Stimulated activated CD4-positive, alpha-beta T cell treated with anti-CD3 and anti-CD28 coated beads, Interleukin-4, amount 100 ng/mL, for 4 hours (primary cell): ENCODE results near the gene ZNF469.
"Not testable (repeated sequence)": the region's sequence is repeated elsewhere in the genome, so short reads cannot be mapped to it uniquely, and the experiment has no call there.

ENCODE experiments used
- DNase-seq, 2 experiments: peaks; one replicate each; pipeline ENCODE4 v3.0.0-alpha.2; 2020

Gene ZNF469

DNA sequence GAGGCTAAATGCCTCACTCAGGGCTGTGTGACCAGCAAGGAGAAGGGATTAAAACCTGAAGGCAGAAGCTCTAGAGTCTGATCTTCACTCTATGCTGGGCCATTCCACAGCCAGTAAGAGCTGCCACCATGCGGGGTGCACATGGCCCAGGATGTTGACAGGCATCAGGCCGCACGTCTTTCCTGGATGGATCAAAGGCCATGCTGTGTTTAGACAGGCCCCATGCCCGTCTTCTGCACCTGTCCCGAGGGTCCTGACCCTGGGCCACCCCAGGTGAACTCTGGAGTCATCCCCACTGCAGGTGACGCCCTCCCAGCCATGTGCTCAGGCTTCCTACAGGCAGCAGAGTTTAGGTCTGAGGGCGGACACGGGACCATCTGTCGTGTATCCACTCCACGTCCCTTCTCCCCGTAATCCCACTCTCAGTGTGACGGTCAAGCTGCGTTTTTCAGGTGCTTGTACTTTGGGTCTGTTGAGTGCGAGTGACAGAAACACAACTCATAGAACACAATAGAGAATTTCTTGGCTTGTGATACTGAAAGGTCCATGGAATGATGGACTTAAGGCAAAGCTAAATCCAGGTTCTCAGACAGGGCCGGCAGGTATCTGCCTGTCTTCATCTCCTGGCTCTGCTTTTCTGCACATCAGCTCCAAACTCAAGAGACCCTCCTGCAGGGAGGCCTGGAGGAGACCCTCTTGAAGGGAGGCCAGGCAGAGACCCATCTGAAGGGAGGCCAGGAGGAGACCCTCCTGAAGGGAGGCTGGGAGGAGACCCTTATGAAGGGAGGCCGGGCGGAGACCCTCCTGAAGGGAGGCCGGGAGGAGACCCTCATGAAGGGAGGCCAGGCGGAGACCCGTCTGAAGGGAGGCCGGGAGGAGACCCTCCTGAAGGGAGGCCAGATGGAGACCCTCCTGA, 13.2 kb downstream of the ZNF469 start:
- DNase-seq: no peak

DNA sequence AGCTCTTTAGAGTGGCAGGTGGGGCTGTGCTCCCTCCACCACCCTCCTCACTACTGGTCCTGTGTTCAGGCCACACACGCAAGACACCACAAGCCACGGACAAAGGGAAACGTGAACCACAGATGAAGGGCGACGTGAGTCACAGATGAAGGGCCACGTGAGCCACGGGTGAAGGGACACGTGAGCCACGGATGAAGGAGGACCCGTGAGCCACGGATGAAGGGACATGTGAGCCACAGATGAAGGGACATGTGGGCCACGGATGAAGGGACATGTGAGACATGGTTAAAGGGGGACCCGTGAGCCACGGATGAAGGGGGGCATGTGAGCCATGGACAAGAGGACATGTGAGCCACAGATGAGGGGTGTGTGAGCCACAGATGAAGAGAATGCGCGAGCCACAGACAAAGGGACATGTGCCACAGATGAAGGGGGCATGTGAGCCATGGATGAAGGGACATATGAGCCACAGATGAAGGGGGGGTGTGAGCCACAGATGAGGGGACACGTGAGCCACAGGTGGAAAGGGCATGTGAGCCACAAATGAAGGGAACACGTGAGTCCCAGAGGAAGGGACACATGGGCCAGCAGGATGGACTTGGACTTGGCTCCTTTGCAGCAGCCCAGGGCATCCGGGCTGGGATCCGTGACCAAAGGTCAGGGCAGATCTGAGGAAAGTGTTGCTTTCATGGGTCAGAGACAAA, 15.6 kb downstream of the ZNF469 start:
- no peak for DNase-seq

DNA sequence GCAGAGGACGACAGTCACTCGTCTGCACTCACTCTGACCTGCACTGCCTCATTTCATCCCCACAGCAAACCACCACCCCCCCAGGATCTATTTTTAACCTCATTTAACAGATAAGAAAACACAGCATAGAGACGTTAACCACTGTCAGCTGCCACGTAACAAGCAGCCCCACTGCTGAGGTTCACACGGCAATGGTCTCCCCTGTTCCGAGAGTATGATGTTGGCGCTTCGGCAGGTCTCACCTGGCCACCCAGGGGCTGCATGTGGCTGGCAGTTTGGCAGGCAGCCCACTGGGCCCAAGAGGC, 16.1 kb downstream of the ZNF469 start:
- no peak for DNase-seq

DNA sequence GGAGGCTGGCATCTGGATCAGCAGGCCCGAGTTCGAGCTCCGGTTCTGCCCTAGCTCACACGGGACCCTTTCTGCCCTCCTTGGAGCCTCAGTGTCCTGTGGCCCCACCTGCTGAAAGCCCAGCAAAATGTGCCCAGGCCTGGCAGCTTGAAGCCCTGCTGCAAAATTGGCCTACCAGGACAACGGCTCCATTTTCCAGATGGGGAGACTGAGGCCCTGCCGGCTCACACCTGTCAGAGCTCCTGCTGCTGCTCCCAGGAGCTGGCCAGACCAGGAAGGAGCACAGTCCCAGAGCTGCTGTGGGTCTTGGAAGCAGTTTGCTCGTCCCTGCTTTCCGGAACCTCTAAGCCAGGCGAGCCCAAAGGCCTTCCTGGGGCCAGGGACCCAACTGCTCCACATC, 17.4 kb downstream of the ZNF469 start:
- no peak for DNase-seq

DNA sequence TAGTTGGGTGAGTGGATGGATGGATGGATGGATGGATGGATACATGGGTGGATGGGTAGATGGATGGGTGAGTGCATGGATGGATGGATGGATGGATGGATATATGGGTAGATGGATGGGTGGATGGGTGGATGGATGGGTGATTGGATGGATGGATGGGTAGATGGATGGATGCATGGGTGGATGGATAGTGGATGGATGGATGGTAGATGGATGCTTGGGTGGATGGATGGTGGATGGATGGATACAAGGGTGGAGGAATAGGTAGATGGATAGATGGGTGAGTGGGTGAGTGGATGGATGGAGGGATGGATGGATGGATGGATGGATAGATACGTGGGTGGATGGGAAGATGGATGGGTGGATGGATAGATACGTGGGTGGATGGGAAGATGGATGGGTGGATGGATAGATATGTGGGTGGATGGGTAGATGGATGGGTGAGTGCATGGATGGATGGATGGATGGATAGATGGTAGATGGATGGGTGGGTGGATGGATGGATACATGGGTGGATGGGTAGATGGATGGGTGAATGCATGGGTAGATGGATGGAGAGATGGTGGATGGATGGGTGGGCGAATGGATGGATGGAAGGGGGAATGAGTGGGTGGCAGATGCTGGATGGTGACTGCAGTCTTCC, 19.0 kb downstream of the ZNF469 start:
- DNase-seq: no peak

DNA sequence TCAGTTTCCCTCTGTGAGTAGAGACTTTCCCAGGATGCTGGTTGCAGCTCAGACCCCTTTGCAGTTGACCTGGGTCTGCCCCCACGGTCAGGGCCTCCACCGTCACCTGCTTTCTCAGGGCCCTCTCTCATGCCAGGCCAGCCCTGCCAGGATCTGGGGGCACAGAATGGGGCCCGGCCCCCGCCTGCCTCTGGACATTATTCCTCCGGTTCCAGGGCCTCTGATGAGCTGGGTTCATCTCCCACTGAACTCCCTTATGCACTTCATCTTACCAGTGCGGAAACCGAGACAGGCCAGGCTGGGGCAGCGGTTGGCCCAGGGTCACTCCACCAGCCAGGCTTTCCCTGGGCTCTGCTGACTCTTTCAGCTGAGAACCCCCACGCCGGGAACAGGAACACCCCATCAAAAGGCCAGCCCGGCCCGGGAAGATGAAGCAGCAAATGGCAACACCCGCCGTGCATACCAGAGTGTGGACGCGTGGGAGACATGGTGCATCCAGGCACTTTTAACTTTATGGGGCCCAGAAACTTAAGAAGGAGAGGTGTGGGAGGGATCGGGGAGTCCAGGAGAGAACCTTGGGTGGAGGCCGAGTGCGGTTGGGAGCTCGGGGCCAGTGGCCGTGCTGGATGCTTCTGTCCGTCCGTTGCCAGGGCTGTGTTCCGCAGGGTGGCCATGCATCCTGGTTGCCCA, 19.9 kb downstream of the ZNF469 start:
- no peak for DNase-seq

DNA sequence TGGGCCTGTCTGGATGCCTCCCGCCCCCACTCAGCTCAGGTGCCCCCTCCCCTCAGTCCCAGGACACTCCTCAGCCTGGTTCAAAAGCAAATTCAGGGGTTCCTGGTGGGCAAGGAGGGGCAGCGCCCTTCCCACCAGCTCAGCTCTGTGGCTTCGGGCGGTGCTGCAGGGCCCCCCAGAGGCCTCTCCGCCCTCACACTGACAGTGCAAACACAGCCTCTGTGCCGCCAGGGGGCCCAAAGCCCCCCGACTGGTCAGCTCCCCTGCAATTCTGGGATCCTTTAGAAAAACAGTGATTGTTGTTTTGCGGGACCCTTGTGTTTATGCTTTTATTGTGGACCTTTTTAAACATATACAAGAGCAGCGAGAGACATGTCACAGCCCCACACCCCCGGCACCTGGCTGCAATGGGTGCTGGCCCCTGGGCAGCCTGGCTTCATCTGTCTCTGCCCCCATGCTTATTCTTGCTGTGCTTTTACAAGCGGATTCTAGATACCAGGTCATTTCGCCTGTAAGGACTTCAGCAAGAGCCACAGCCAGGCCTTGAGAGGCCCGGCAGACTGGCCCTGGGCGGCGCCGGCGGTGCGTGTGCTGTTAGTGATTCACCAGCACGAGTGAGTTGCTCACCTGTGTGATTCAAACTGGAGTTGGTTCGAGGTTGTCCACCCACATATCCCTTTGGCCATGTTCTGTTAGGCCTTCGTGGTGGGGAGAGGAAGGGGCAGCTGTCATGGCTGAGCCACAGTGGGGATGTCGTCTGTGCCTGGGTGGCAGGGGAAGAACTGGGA, 21.2 kb downstream of the ZNF469 start:
- DNase-seq: no peak

DNA sequence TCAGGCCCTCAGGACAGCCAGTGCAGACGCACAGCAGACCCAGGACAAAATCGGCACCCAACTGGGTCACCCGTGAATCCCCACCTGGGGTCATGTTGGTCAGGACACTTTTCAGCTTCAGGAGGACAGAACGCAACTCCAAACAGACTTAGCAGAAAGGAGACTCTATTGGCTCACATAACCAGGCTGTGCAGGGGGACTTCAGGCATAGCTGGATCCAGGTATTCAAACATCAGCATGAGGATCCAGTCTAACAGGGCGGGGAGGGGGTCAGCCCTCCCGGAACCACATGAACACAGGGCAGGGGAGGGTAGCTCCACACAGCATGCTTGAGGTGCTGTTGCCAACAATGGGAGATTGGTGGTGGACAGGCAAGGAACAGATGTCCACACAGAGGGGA, 22.0 kb downstream of the ZNF469 start:
- no peak for DNase-seq

DNA sequence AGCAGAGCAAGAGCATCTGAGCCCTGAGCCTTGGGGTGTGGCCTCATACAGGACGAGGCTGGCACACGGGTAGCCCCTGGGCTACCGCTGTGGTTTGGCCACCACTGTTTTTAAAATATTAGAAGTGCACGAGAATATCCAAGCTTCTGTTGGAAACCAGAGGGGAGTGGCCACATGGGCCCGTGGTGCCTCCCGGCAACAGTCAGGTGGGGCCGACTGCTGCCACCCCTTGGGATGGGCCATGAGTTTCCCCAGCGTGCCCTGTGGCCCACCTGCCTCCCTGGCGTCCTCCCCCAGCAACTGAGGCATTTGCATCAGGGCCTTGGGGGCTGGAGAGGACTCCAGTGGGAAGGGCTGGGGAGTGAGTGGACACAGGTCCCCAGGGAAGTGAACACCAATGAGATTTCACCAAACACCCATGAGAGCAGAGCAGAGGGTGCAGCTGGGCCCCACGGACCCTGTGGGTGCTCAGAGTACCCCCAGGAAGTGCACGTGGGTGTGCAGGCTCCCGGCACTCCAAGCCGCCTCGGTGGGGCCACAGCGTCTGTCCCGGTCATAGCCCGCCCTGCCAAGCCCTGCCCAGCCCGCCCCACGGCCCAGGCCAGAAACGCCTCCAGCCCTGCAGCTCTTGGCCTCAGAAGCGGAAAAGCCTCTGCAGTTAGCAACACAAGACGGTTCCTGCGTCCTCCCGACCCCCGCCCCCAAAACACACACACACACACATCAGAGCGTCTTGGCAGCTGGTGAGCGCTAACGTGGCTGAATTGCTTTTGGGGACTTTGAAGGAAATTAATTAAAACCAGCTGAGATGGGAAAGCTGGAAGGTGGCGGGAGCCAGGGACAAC, 22.7 kb downstream of the ZNF469 start:
- no peak for DNase-seq

DNA sequence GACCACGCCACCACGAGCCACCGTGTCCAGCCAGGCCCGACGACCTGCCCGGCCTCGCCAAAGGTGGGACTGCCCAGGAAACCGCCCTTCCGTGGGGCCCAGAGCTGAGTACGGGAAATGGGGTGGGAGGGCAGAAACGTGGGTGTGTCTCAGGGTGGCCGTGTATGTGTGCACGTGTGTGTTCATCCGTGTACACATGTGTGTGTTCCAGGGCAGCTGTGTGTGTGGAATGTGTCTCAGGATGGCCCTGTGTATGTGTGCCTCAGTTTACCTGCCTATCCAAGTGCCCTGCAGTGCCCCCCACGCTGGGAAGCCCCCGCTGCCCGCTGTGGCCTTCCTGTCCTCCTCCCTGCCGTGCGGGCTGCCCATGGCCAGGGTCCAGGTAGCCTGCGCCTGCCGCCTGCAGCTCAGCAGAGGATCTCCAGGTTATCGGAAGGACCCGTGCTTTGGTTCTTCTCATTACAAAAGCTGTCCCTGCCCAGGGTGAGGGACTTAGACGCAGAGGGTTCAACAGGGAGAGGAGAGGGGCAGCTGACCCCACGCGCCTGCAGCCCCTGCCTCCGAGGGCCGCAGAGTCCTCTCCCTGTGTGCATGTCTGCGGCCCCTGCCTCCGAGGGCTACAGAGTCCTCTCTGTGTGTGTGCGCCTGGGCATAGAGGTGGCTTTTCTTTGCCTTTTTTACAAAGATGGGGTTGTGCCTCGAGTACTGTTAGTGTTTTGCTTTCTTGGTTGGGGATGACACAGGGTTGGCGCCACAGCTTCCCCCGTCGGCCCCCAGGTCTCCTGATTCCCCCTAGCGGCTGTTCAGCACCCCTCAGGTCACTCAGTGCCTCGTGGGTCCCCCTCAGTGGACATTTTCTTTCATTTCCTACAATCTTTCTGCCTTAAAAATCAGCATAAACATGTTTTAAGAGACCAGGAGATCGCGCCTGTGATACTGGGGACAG, 23.6 kb downstream of the ZNF469 start:
- no peak for DNase-seq

DNA sequence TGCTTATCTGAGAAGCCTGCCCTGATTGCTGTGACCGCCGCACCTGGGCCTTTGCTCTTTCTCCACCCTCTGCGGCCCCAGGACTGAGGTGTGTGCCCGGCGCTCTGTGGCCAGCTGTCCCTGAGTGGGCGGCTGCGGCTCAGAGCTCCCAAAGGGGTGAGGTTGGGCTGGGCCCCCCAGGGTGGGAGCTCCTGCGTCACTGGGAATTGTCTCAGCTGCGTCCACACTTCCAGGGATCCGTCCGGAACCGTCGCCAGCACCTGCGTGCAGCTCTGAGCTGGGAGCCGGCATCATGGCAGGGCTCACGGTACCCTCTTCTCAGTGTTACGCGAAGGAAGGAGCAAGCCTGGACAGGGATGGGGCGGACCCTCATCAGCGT, 24.3 kb downstream of the ZNF469 start:
- DNase-seq: no peak

DNA sequence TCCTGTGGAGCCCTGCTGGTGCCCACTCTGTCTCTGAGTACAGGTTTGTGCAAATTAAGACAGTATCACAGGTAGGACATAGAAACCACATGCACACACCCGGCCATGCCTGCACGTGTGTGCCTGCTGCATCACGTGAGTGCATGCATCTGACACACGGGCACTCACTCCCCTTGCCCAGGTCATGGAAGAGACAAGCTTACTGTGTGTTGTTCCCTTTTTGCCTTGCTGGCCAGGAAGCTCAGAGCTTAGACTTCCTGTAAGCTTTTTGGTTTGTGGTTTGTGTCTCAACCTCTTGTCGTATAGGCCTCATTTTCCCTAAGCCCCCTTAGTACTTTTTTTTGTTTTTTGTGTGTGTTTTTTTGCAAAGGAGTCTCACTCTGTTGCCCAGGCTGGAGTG, 25.0 kb downstream of the ZNF469 start:
- no peak for DNase-seq

DNA sequence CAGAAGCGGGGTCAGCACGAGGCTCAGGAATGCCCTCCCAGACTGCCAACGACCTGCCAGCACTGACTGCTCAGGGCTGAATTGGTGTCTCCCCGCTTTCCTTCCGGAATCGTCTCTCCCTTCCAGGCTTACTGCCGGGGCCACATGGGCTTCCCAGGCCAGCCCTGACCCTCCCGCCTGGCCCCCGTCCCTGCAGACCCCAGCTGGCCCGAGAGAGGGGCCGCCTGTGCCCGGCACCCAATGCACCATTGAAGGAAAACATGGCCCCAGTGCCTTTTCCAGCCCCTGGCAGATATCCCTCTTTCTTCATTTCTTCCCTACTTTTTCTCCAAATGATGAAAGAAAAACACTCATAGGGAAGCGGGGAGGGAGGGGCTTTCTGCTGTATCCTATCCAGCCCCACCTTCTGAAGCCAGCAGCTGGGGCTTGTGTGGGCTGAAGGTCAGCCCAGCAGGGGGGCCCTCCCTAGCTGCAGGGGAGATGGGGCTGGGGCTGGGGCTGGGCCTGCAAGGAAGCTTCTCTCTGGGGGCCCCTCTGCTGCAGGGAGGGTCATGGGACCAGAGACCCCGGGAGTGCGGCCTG, 25.9 kb downstream of the ZNF469 start:
- DNase-seq: no peak

DNA sequence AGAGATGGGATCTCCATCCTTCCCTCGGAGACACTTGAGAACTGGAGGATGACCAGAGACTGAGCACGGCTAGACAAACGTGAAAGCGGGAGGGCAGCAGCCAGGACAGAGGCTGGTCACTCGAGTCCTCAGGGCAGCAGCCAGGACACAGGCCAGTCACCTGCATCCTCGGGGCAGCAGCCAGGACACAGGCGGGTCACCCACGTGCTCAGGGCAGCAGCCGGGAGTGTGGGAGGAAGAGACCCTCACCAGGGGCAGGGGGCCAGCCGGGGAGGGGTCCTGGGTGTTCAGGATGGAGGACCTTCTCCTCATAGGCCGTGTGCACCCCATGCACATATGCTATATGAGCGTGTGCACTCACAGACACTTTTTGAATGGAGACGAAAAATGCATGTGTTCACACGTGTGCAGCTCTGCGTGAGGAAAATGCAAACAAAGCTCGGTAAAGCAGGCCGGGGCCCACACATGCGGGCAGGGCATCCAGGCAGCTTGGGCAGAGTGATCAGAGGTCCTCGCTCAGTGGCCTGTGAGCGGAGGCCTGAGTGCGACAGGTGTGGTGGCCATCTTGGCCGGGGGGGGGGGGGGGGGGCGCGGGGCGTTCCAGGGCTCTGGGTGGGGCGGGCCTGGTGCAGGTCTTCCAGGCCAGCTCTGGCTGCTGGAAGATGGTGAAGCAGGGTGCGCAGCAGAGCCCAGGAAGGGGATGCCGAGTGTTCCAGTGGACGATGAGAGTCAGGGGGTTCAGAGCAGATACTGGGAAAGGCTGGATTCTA, 26.7 kb downstream of the ZNF469 start:
- DNase-seq: no peak

DNA sequence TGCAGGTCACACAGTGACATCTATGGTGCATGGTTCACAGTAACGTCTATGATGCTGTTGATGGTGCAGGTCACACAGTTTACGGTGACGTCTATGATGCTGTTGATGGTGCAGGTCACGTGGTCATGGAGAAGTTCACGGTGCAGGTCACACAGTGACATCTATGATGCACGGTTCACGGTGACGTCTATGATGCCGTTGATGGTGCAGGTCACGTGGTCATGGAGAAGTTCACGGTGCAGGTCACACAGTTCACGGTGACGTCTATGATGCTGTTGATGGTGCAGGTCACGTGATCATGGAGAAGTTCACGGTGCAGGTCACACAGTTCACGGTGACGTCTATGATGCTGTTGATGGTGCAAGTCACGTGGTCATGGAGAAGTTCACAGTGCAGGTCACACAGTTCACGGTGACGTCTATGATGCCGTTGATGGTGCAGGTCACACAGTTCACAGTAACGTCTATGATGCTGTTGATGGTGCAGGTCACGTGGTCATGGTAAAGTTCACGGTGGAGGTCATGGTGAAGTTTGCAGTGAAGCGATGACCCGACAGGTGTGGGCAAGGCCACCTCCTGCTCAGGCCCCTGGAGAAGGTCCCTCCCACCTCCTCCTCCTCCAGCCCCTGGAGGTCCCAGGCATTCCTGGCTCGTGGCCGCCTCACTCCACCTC, 27.7 kb downstream of the ZNF469 start:
- not testable (repeated sequence) for DNase-seq

DNA sequence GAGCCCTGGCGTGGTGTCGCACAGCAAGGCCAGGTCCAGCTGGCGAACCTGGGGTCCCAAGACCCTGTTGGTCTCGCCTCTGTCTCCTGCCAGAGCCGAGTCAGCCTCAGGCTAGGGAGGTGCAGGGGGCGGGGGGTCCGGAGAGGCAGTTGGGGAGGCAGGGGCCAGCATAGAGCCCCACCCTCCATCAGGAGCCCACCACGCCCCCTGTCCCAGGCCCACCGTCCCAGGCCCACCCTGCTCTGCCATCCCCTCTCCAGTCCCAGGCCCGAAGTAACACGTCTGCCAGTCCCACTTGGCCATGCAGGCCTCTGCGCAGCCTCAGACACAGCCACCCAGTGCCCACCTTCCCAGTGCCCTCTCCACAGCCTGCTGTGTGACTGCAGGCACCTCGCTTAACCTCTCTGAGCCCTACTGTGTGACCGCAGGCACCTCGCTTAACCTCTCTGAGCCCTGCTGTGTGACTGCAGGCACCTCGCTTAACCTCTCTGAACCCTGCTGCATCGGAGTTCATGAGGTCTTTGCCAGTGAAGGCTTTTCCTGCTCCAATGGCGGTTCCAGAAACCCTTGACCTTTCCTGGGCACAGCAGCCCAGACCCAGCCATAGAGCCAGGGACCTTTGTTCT, 29.3 kb downstream of the ZNF469 start:
- DNase-seq: no peak

DNA sequence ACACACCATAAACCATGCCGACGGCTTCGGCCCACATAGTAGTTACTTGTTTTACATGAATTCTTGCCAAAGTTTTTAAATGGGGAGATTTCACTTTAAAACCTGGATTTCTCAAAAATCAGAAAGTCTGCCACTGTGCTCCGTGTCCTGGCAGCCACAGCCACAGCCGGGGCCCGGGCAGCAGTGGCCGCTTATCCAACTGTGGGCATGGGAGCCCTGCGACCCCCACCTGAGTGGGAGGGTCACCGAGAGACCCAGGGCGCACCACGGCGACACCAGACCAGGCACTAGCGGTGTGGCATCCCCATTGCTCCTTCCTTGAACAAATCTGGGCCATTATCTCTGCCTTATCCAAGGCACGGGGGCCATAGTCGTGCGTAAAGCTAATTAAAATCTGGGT, 30.0 kb downstream of the ZNF469 start:
- no peak for DNase-seq

DNA sequence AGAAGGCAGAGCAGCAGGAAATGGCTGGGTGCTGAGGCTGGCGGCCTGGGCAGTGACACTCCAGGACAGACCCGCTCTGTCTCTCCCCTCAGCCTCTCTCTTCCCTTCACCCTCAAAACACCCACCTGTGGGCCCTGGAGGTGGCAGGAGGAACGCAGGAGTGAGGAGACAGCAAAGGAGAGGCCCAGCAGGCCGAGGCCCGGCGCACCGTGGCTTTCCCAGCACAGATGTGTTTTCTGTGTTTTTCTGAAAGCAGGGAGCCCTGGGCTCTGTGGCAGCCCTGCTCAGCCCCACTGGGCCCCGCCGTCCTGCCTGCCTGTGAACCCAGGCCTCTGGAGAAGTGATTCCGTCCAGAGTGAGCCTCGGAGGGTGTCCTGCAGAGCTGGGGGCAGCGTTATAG, 30.5 kb downstream of the ZNF469 start:
- no peak for DNase-seq
